HG03060 (cell line): ENCODE measurements around the gene CCDC7.
"Not testable (repeated sequence)": the region's sequence is repeated elsewhere in the genome, so short reads cannot be mapped to it uniquely, and the experiment has no call there.

Source experiments
- ATAC-seq: cut with Tn5 transposase; IDR thresholded peaks from one replicate; pipeline ENCODE4 v1.9.1; 2021; ENCODE audit warnings: low read depth, moderate number of reproducible peaks; ENCODE audit not compliant: unreplicated experiment

Gene CCDC7

GRCh38 chr10:32680803-32681557 is 235.0 kb downstream of the CCDC7 start:
- ATAC-seq = no peak

GRCh38 chr10:32684291-32684690 is 238.4 kb downstream of the CCDC7 start:
- ATAC-seq = no peak

- ATAC-seq = no peak
Observed at GRCh38 chr10:32687116-32687515, 241.2 kb downstream of the CCDC7 start.

GRCh38 chr10:32687546-32687945 is 241.6 kb downstream of the CCDC7 start:
- ATAC-seq = no peak

GRCh38 chr10:32692174-32692573 is 246.2 kb downstream of the CCDC7 start:
- ATAC-seq = no peak

GRCh38 chr10:32693441-32693979 is 247.6 kb downstream of the CCDC7 start:
- ATAC-seq = no peak

GRCh38 chr10:32699683-32700082 is 253.7 kb downstream of the CCDC7 start:
- not testable (repeated sequence) for ATAC-seq

- ATAC-seq = no peak
Observed at GRCh38 chr10:32713560-32713959, 267.6 kb downstream of the CCDC7 start.

GRCh38 chr10:32731527-32731926 is 285.6 kb downstream of the CCDC7 start:
- no peak for ATAC-seq

GRCh38 chr10:32738958-32739357 is 293.0 kb downstream of the CCDC7 start:
- ATAC-seq = no peak

GRCh38 chr10:32744321-32744720 is 298.4 kb downstream of the CCDC7 start:
- ATAC-seq = no peak

- no peak for ATAC-seq
Observed at GRCh38 chr10:32746869-32747268, 300.9 kb downstream of the CCDC7 start.

GRCh38 chr10:32751582-32751981 is 305.6 kb downstream of the CCDC7 start:
- ATAC-seq = no peak

- not testable (repeated sequence) for ATAC-seq
Observed at GRCh38 chr10:32754900-32755299, 309.0 kb downstream of the CCDC7 start.

GRCh38 chr10:32771217-32771616 is 325.3 kb downstream of the CCDC7 start:
- ATAC-seq = no peak

GRCh38 chr10:32773105-32773504 is 327.2 kb downstream of the CCDC7 start:
- no peak for ATAC-seq

GRCh38 chr10:32786968-32787367 is 341.0 kb downstream of the CCDC7 start:
- ATAC-seq = no peak

- ATAC-seq = no peak
Observed at GRCh38 chr10:32787690-32788284, 341.8 kb downstream of the CCDC7 start.

- no peak for ATAC-seq
Observed at GRCh38 chr10:32788359-32788758, 342.4 kb downstream of the CCDC7 start.

GRCh38 chr10:32790483-32790882 is 344.5 kb downstream of the CCDC7 start:
- no peak for ATAC-seq

- ATAC-seq = no peak
Observed at GRCh38 chr10:32793033-32793432, 347.1 kb downstream of the CCDC7 start.

GRCh38 chr10:32795598-32796183 is 349.8 kb downstream of the CCDC7 start:
- ATAC-seq = no peak
